Measurements from ENCODE around the gene CD79B.
"Not testable (repeated sequence)": the region's sequence is repeated elsewhere in the genome, so short reads cannot be mapped to it uniquely, and the experiment has no call there.

Gene CD79B

GRCh38 chr17:63898899-63899798, 33.0 kb downstream of the CD79B start:
- H3K9me3 ChIP-seq (ENCODE audit: control insufficient read depth, insufficient read depth, low read length); H3K4me3 ChIP-seq (ENCODE audit: low read depth, low read length); H3K9ac ChIP-seq (ENCODE audit: low read depth, low read length); H3K4me1 ChIP-seq (ENCODE audit: control insufficient read depth, insufficient read depth, low read length); H3K36me3 ChIP-seq (ENCODE audit: control insufficient read depth, insufficient read depth, low read length); H3K27me3 ChIP-seq (ENCODE audit: control insufficient read depth, insufficient read depth, low read length): not testable (repeated sequence)

- H3K9ac ChIP-seq (ENCODE audit: low read depth, low read length); H3K4me1 ChIP-seq (ENCODE audit: control insufficient read depth, insufficient read depth, low read length); H3K27me3 ChIP-seq (ENCODE audit: control insufficient read depth, insufficient read depth, low read length); H3K4me3 ChIP-seq (ENCODE audit: low read depth, low read length); H3K36me3 ChIP-seq (ENCODE audit: control insufficient read depth, insufficient read depth, low read length); H3K9me3 ChIP-seq (ENCODE audit: control insufficient read depth, insufficient read depth, low read length): not testable (repeated sequence)
Observed at GRCh38 chr17:63896524-63897354, 35.4 kb downstream of the CD79B start, which contains the start of gene CSH1. CSH1 (minus strand) TSS chr17:63896574; CDS start chr17:63896511, 63 bp downstream.

DNA sequence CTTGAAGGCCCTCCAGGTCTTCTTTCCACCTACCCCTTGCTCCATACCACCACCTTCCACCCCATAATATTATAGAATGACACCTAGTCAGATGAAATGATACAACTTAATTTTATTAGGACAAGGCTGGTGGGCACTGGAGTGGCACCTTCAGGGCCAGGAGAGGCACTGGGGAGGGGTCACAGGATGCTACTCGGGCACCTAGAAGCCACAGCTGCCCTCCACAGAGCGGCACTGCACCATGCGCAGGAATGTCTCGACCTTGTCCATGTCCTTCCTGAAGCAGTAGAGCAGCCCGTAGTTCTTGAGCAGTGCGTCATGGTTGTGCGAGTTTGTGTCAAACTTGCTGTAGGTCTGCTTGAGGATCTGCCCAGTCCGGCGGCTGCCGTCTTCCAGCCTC, 37.3 kb downstream of the CD79B start:
- not testable (repeated sequence) for H3K27me3 ChIP-seq (ENCODE audit: control insufficient read depth, insufficient read depth, low read length); H3K9ac ChIP-seq (ENCODE audit: low read depth, low read length); H3K9me3 ChIP-seq (ENCODE audit: control insufficient read depth, insufficient read depth, low read length)

GRCh38 chr17:63894021-63894420, 38.1 kb downstream of the CD79B start:
- H3K36me3 ChIP-seq (ENCODE audit: control insufficient read depth, insufficient read depth, low read length); H3K4me1 ChIP-seq (ENCODE audit: control insufficient read depth, insufficient read depth, low read length); H3K4me3 ChIP-seq (ENCODE audit: low read depth, low read length); H3K27me3 ChIP-seq (ENCODE audit: control insufficient read depth, insufficient read depth, low read length); H3K9me3 ChIP-seq (ENCODE audit: control insufficient read depth, insufficient read depth, low read length); H3K9ac ChIP-seq (ENCODE audit: low read depth, low read length): not testable (repeated sequence)

More for the DNA sequence above, 37.3 kb downstream of the CD79B start:
- not testable (repeated sequence) for H3K36me3 ChIP-seq (ENCODE audit: control insufficient read depth, insufficient read depth, low read length); H3K4me3 ChIP-seq (ENCODE audit: low read depth, low read length); H3K4me1 ChIP-seq (ENCODE audit: control insufficient read depth, insufficient read depth, low read length)

DNA sequence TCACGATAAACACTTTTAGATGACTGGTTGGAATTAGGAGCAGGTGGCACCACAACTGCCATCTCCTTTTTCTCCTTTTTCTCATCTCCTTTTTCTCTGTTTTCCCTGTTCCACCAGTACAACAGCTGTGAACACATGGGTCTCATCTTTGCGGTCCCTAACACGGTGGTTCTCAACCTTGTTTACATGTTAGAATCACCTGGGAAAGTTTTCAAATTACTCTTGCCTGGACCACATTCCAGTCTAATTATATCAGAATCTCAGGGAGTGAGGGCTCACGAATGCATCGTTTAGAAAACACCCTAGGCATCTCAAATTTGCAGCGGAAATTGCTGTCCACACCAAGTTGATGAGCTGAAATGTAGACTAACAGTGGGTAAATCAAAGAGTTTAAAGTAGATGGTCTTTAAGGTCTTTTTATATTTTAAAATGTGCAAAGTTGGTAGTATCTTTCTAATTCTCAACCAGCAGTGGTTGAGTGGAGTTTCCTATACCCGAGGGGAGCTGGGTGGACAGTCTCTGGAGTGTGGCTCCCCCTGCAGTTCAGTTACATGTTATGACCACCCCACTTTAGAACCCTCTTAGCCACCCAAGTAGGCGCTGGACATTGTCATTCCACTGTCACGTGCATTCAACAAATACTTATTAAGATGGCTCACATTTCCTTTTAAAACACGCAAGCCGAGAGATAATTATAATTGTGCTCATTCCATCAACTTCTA, 39.7 kb downstream of the CD79B start:
- not testable (repeated sequence) for H3K36me3 ChIP-seq (ENCODE audit: control insufficient read depth, insufficient read depth, low read length); H3K4me1 ChIP-seq (ENCODE audit: control insufficient read depth, insufficient read depth, low read length); H3K9me3 ChIP-seq (ENCODE audit: control insufficient read depth, insufficient read depth, low read length); H3K9ac ChIP-seq (ENCODE audit: low read depth, low read length); H3K4me3 ChIP-seq (ENCODE audit: low read depth, low read length); H3K27me3 ChIP-seq (ENCODE audit: control insufficient read depth, insufficient read depth, low read length)

DNA sequence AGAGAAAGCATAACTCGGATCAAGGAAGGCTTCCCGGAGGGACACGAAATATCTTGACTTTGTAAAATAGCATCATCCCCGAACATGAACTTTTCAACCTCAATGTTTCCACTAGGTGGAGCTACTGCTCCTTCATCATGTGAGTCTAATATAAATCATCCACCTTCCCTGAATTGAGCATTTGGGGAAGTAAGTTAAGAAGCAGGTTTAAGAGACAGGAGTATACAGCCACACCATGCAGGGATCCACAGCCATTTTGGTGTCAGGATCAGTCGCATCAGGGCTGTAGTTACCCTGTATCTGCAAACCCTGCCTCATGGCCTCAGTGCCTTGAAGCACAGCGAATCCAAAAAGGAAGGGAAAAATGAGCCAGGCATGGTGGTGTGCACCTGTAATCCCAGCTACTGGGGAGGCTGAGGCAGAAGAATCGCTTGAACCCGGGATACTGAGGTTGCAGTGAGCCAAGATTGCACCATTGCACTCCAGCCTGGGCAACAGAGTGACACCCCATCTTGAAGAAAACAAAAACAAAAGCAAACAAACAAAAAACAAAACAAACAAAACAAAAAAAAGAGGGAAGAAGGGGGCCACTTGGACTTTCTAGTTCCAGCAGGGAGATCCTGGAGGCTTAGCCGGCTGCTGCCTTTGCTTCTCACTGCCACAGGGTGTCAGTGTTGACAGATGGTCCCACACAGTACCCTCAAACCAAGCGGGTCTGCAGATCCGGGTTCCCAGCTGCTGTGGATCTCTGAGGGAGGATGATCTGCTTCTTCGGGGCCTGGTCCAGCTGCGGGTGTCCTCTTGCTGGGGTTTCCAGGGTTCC, 42.9 kb downstream of the CD79B start:
- not testable (repeated sequence) for H3K4me1 ChIP-seq (ENCODE audit: control insufficient read depth, insufficient read depth, low read length); H3K9me3 ChIP-seq (ENCODE audit: control insufficient read depth, insufficient read depth, low read length); H3K36me3 ChIP-seq (ENCODE audit: control insufficient read depth, insufficient read depth, low read length); H3K9ac ChIP-seq (ENCODE audit: low read depth, low read length); H3K27me3 ChIP-seq (ENCODE audit: control insufficient read depth, insufficient read depth, low read length); H3K4me3 ChIP-seq (ENCODE audit: low read depth, low read length)

DNA sequence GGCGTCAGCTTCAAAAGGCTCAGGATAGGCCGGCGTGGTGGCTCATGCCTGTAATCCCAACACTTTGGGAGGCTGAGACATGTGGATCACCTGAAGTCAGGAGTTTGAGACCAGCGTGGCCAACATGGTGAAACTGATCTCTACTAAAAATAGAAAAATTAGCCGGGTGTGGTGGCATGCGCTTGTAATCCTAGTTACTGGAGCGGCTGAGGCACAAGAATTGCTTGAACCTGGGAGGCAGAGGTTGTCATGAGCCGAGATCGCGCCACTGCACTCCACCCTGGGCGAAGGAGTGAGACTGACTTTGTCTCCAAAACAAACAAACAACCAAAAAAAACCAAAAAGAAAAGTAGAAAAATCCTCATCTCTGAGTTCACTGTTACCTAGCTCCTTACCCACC, 47.0 kb downstream of the CD79B start:
- H3K9ac ChIP-seq (ENCODE audit: low read depth, low read length); H3K4me3 ChIP-seq (ENCODE audit: low read depth, low read length); H3K9me3 ChIP-seq (ENCODE audit: control insufficient read depth, insufficient read depth, low read length); H3K36me3 ChIP-seq (ENCODE audit: control insufficient read depth, insufficient read depth, low read length); H3K27me3 ChIP-seq (ENCODE audit: control insufficient read depth, insufficient read depth, low read length): not testable (repeated sequence)
- peaks cover 10% of the 10 kb centered on the region for H3K4me1 ChIP-seq (ENCODE audit: control insufficient read depth, insufficient read depth, low read length)

DNA sequence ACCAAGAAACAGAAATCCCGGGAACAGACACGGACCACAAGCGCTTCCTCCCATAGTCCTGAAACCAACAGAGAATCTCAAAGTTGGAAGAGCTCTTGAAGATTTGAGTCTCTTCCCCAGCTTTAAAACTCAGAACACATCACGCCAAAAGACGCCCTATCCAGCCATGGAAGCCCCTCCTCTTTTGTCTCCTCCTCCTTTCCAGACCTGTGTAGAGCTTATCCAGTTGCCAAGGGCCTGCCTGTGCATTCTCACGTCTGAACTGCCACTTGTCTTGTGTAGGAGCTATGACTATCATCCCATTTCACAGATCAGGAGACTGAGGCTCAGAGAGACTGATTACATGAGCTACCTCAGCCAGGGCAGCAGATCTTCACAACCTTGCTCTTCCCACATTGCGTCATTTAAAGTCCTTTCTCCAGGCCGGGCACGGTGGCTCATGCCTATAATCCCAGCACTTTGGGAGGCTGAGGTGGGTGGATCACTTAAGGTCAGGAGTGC, 49.5 kb downstream of the CD79B start:
- H3K27me3 ChIP-seq (ENCODE audit: control insufficient read depth, insufficient read depth, low read length); H3K36me3 ChIP-seq (ENCODE audit: control insufficient read depth, insufficient read depth, low read length); H3K9ac ChIP-seq (ENCODE audit: low read depth, low read length); H3K4me3 ChIP-seq (ENCODE audit: low read depth, low read length); H3K9me3 ChIP-seq (ENCODE audit: control insufficient read depth, insufficient read depth, low read length): not testable (repeated sequence)
- H3K4me1 ChIP-seq (ENCODE audit: control insufficient read depth, insufficient read depth, low read length): peaks cover 10% of the 10 kb centered on the region

DNA sequence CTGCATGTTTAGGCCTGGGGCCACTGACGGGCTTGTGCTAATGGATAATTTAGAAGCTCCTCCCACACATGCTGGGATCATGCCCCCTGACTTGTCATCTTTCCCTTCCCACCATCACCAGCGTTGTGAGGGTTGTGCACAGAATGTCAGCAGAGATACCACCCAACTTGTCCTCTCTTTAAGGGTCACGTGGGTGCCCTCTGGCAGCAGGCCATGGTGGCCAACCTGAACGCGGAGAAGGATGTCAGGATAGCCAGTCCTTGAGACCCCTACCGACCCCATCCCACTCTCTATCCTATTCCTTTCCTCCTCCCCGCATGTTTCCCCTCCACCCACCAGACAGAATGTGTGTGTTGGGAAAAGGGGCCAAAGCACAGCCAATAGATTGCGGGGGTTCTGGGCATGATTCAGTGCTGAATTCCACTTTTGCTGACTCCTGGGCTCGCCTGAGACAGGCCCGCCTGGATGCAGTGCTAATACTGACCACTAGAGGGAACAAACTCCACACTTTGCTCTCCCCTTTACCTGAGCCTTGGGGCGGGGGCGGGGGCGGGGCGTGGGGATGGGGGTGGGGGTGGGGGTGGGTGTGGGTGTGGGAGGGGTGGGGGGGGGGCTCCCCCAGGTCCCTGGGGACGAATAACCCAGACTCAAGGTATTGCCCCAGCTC, 50.1 kb downstream of the CD79B start, which contains the start of gene GH2:
TSS of gene GH2 (minus strand) at position 10 of the 667 bp plus-strand sequence. CDS start 143 bp downstream, outside the sequence.
- Histone ChIP-seq H3K4me3 (ENCODE audit: low read depth, low read length) (peak within 1 kb of the TSS; percentile 4), H3K9me3 (ENCODE audit: control insufficient read depth, insufficient read depth, low read length) (no peaks in the 10 kb centered on the region)

GRCh38 chr17:63881337-63881736, 50.8 kb downstream of the CD79B start:
- H3K4me3 ChIP-seq (ENCODE audit: low read depth, low read length): peak overlapping the region; percentile 4
- H3K9me3 ChIP-seq (ENCODE audit: control insufficient read depth, insufficient read depth, low read length); H3K9ac ChIP-seq (ENCODE audit: low read depth, low read length); H3K27me3 ChIP-seq (ENCODE audit: control insufficient read depth, insufficient read depth, low read length); H3K36me3 ChIP-seq (ENCODE audit: control insufficient read depth, insufficient read depth, low read length): not testable (repeated sequence)
- H3K4me1 ChIP-seq (ENCODE audit: control insufficient read depth, insufficient read depth, low read length): peaks cover 10% of the 10 kb centered on the region

More for the DNA sequence above, 50.1 kb downstream of the CD79B start, which contains the start of gene GH2:
- no peaks in the 10 kb centered on the region for H3K27me3 ChIP-seq (ENCODE audit: control insufficient read depth, insufficient read depth, low read length)
- H3K9ac ChIP-seq (ENCODE audit: low read depth, low read length): no peak within 1 kb of the TSS
- H3K36me3 ChIP-seq (ENCODE audit: control insufficient read depth, insufficient read depth, low read length): no peaks in the 10 kb centered on the region
- peaks cover 10% of the 10 kb centered on the region for H3K4me1 ChIP-seq (ENCODE audit: control insufficient read depth, insufficient read depth, low read length)

Data from iPS-15b (cell line).